Fibroblast of lung (primary cell): ENCODE results near the gene ACTN1.

Experiments
- CTCF ChIP-seq, 2 donors: IDR thresholded peaks in 1 of 2; conservative IDR thresholded peaks in 1 of 2; 1 replicate in 1 of 2; 2 replicates in 1 of 2; pipeline ENCODE4 v1.5.1; 2011 to 2012; ENCODE audit warnings: low read length in 2 of 2, control low read depth in 1 of 2, inconsistent platforms in 1 of 2, low read depth in 1 of 2, mild to moderate bottlenecking in 1 of 2
- EZH2 ChIP-seq: IDR thresholded peaks from 2 replicates; pipeline ENCODE4 v1.5.1; 2012; ENCODE audit warnings: low read length, control low read depth, mild to moderate bottlenecking; ENCODE audit errors: missing control alignments

GRCh38 chr14:68919129-68919927, 59.8 kb downstream of the ACTN1 start:
- TF ChIP-seq CTCF (conservative IDR thresholded peaks at IDR 0.05 in 1 of 2, IDR thresholded peaks at IDR 0.05 in 1 of 2; ENCODE audit: low read depth in 1 of 2, low read length in 2 of 2) (no peak), EZH2 (no peak)
